ENCODE results near the gene GALNT13. TPM values are rescaled to one million over a fixed set of nuclear protein-coding genes. Genes with fewer than 3 reads are reported as not detected.

The GALNT13 gene
- polyA plus RNA-seq, 3 donors from 2014 or later, result not detected

DNA sequence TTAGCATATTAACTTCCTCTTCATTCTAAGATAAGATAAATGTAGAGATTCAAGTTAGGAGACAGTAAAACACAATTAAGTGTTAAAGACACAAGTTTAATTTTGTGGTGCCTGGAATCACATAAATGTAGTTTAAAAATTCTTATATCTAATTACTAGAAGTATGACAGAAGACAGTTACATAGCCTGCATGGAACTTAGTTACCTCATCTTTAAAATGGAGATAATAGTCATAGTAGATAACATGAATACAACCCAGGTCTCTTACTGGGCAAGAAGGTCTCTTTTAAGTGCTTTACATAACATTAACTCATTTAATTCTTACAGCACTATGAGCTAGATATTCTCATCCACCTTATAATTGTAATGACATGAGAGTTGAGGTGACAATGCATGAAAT, 15.1 kb downstream of the GALNT13 start:
- Mint-ChIP-seq H3K27me3 (ENCODE audit: low read depth in 3 of 3) (peaks cover 0 to 3% (median 0%) of the 10 kb centered on the region in 3 donors), H3K4me1 (no peaks in the 10 kb centered on the region), H3K9me3 (peaks cover 8 to 44% (median 26%) of the 10 kb centered on the region in 6 donors), H3K27ac (no peak overlapping the region), H3K36me3 (no peaks in the 10 kb centered on the region), H3K4me3 (no peak overlapping the region)
- no peak for DNase-seq

GRCh38 chr2:153890576-153890975, 18.9 kb downstream of the GALNT13 start:
- peaks cover 14 to 64% (median 26%) of the 10 kb centered on the region in 6 donors for H3K9me3 Mint-ChIP-seq
- no peak overlapping the region for H3K4me3 Mint-ChIP-seq
- H3K27me3 Mint-ChIP-seq (ENCODE audit: low read depth in 3 of 3), result peaks cover 0 to 1% (median 0%) of the 10 kb centered on the region in 3 donors
- no peaks in the 10 kb centered on the region for H3K4me1 Mint-ChIP-seq
- DNase-seq, result no peak
- H3K27ac Mint-ChIP-seq, result no peak overlapping the region
- H3K36me3 Mint-ChIP-seq, result no peaks in the 10 kb centered on the region

DNA sequence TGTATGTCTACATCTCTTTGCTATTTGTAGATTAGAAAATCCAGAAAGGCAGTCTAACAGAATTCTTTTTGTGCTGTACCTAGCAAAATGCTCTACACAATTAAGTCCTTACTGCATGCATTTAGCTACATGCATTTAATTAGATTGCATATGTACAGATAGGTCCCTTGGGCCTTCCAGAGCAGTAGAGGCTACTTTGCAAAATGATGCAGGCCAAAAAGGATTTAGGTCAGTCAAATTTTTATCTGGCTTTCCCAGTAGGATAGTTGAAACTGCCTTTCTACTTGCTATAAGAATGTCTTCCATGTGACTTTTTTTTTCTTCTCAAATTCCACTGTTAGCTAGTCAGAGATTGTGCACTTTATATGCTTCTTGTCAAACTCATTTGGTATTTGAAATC, 19.3 kb downstream of the GALNT13 start:
- Mint-ChIP-seq H3K4me1 (no peaks in the 10 kb centered on the region), H3K27ac (no peak overlapping the region), H3K9me3 (peaks cover 12 to 64% (median 24%) of the 10 kb centered on the region in 6 donors), H3K27me3 (ENCODE audit: low read depth in 3 of 3) (peaks cover 0 to 1% (median 0%) of the 10 kb centered on the region in 3 donors), H3K4me3 (no peak overlapping the region), H3K36me3 (no peaks in the 10 kb centered on the region)
- DNase-seq, result no peak

DNA sequence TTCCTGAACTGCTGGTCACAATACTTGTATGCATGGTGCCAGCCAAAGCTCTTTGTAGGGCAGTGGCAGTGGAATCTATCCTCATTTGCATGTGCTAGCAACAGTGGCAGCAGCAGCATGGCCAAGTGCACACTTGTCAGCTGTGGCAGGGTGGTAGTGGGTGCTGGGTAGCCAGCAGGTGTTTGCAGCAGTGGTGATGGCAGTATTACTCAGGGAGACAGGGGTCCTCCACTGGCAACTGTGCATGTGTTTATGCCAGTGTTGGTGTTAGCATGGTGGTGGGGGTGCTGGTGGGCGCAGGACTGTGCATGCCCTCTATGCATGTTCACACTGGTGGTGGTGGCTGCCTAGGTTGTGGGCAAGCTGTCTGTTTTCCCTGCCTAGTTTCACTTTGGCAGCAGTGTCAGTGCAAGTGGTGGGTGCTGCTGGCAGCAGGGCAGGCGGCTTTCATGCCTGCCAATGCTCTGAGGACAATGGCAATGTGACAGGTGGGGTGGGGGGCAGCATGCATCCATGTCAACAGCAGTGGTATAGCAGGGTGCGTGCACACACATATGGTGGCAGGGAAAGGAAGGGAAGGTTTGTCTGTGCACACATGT, 41.2 kb downstream of the GALNT13 start:
- no peaks in the 10 kb centered on the region for H3K36me3 Mint-ChIP-seq
- H3K4me1 Mint-ChIP-seq, result no peaks in the 10 kb centered on the region
- H3K27ac Mint-ChIP-seq, result no peak overlapping the region
- no peak overlapping the region for H3K4me3 Mint-ChIP-seq
- DNase-seq, result no peak
- H3K9me3 Mint-ChIP-seq, result peaks cover 10 to 57% (median 45%) of the 10 kb centered on the region in 6 donors
- peaks cover 0 to 5% (median 0%) of the 10 kb centered on the region in 3 donors for H3K27me3 Mint-ChIP-seq (ENCODE audit: low read depth in 3 of 3)

DNA sequence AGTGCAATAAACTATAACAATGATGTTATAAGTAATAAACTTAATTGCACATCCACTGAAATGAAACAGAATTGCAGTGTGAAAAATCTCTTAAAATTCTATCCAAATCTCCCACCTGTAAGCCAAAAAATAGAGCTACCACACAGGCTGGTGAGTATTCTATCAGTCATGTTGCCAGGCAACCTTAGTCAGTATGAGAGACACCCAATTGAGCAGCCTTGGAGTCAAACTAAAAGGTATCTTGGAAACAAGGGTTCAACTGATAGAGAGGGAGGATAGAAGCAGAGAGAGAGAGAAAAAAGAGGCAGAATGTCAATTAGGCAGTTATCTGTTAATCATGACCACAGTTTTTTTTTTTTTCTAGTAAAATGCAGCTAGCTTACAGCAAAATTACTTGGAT, 45.8 kb downstream of the GALNT13 start:
- peaks cover 9 to 35% (median 21%) of the 10 kb centered on the region in 6 donors for H3K9me3 Mint-ChIP-seq
- peaks cover 0 to 2% (median 0%) of the 10 kb centered on the region in 3 donors for H3K27me3 Mint-ChIP-seq (ENCODE audit: low read depth in 3 of 3)
- DNase-seq, result no peak
- no peaks in the 10 kb centered on the region for H3K4me1 Mint-ChIP-seq
- H3K4me3 Mint-ChIP-seq, result no peak overlapping the region
- H3K27ac Mint-ChIP-seq, result no peak overlapping the region
- no peaks in the 10 kb centered on the region for H3K36me3 Mint-ChIP-seq

- H3K4me1 Mint-ChIP-seq, result no peaks in the 10 kb centered on the region
- peaks cover 3 to 65% (median 43%) of the 10 kb centered on the region in 6 donors for H3K9me3 Mint-ChIP-seq
- H3K4me3 Mint-ChIP-seq, result no peak overlapping the region
- DNase-seq, result no peak
- H3K36me3 Mint-ChIP-seq, result peaks cover 0 to 8% (median 0%) of the 10 kb centered on the region in 3 donors
- H3K27me3 Mint-ChIP-seq (ENCODE audit: low read depth in 3 of 3), result no peaks in the 10 kb centered on the region
- H3K27ac Mint-ChIP-seq, result no peak overlapping the region
These were observed 63.8 kb downstream of the GALNT13 start for GRCh38 chr2:153935511-153935910.

DNA sequence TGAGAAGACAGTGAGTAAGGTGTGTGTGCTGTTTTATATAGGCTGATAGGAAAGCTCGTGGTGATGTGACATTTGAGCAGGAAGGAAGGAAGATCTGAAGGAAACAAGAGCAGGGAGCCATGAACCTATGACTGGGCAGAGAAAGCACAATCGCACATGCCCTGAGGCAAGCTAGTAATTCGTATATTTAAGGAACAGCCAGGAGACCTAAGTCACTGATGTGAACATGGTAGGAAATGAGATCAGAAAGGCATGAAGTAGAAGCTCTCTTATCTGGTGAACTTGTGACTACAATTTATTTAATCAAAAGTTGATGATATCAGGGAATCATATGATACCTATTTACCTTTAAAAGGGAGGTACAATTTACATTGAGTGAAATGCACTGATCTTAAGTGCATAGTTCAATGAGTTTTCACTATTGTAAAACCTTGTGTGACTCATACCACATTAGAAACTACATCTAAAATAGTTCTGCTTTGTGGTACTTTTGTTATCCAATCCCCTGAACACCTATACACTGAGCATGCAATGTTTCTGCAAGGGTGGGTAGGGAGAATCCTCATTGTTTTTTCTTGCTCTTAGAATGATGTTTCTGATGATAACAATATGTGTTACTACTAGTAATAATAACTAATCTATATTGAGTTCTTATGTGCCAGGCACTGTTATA, 67.5 kb downstream of the GALNT13 start:
- Mint-ChIP-seq H3K4me1 (no peaks in the 10 kb centered on the region), H3K27me3 (ENCODE audit: low read depth in 3 of 3) (no peaks in the 10 kb centered on the region), H3K36me3 (peaks cover 0 to 4% (median 0%) of the 10 kb centered on the region in 3 donors), H3K9me3 (peaks cover 8 to 36% (median 21%) of the 10 kb centered on the region in 6 donors), H3K27ac (no peak overlapping the region), H3K4me3 (no peak overlapping the region)
- no peak for DNase-seq

- no peak for DNase-seq
- Mint-ChIP-seq H3K36me3 (peaks cover 0 to 4% (median 0%) of the 10 kb centered on the region in 3 donors), H3K4me1 (no peaks in the 10 kb centered on the region), H3K27ac (no peak overlapping the region), H3K9me3 (peaks cover 6 to 31% (median 19%) of the 10 kb centered on the region in 6 donors), H3K27me3 (ENCODE audit: low read depth in 3 of 3) (no peaks in the 10 kb centered on the region), H3K4me3 (no peak overlapping the region)
These were observed 68.8 kb downstream of the GALNT13 start for GRCh38 chr2:153940511-153940910.

DNA sequence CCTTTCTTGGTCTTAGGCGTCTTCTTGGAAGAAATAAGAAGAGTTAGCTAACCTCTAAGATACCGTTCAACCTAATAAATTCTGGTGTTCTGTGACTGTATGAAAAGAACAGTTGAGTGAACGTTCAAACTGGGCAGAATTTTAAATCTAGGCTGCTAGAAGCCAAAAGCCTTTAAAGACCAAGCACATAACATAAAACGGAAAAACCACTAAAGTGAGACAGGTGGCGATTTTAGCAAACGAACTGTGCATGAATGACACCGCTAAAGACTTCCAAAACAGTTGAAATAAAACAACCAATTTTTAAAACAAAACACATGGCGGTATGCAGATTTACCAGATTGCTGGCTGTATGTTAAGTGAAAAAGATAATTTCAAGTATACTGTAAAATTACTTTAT, 73.1 kb downstream of the GALNT13 start:
- DNase-seq, result no peak
- Mint-ChIP-seq H3K9me3 (peaks cover 5 to 25% (median 12%) of the 10 kb centered on the region in 6 donors), H3K27me3 (ENCODE audit: low read depth in 3 of 3) (peaks cover 0 to 2% (median 2%) of the 10 kb centered on the region in 3 donors), H3K27ac (no peak overlapping the region), H3K4me1 (no peaks in the 10 kb centered on the region), H3K4me3 (no peak overlapping the region), H3K36me3 (no peaks in the 10 kb centered on the region)

DNA sequence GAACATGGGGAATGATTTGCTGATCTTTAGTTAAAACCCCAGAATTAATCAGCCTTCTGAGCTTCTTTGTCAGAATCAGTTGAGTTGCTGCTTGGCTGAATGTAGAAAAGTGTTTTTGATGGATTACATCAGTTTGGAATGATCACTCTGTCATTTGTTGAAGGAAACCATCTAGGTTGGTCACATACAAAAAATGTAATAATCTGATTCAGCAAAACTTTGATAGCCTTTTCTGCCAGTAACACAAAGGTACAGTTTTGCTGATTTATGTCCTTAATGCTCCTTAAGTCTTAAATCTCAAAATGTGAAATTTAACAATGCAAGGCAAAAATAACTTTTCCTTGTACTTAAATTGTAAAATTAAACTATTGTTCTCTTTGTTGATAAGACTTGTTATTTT, 74.3 kb downstream of the GALNT13 start:
- Mint-ChIP-seq H3K36me3 (no peaks in the 10 kb centered on the region), H3K27ac (no peak overlapping the region), H3K9me3 (peaks cover 3 to 25% (median 12%) of the 10 kb centered on the region in 6 donors), H3K4me3 (no peak overlapping the region), H3K4me1 (no peaks in the 10 kb centered on the region), H3K27me3 (ENCODE audit: low read depth in 3 of 3) (peaks cover 0 to 2% (median 2%) of the 10 kb centered on the region in 3 donors)
- no peak for DNase-seq

DNA sequence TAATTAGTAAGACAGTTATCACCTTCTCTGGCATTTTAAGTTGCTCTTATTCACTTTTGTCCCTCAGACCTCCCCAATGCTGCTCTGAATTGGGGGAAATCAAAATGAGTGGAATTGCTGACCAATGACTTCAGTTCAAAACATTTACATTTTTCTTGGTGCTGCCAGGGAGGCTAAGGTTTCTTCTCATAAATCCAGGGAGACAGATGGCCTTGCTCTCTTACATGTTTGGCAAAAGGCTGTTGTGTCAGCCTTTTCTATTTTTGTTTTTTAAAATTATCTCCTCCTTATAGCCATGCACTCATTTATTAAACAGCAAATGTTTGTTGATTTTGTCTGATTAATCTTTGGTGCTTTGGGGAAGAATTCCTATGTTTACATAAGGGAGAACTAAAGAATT, 82.0 kb downstream of the GALNT13 start:
- Mint-ChIP-seq H3K4me3 (no peak overlapping the region), H3K36me3 (no peaks in the 10 kb centered on the region)

DNA sequence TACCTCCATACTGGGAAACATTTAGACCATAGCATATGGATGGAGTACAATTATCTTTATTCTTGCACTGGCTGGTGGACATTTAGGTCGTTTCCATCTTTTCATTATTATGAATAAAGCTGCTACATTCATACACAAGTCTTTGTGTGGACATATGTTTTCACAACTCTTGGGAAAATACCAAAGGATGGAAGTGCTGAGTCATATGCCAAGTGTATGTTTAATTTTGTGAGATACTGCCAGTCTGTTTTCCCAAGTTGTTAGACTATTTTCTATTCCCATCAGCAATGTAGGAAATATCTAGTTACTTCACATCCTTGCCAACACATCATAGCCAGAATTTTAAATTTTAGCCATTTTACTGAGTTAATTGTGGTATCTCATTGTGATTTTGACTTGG, 91.5 kb downstream of the GALNT13 start:
- Mint-ChIP-seq H3K27ac (no peak overlapping the region), H3K4me1 (no peaks in the 10 kb centered on the region), H3K9me3 (peaks cover 5 to 43% (median 29%) of the 10 kb centered on the region in 6 donors), H3K27me3 (ENCODE audit: low read depth in 3 of 3) (peaks cover 0 to 2% (median 0%) of the 10 kb centered on the region in 3 donors), H3K4me3 (no peak overlapping the region), H3K36me3 (no peaks in the 10 kb centered on the region)
- no peak for DNase-seq

More for the DNA sequence above, 82.0 kb downstream of the GALNT13 start:
- H3K9me3 Mint-ChIP-seq, result peaks cover 15 to 30% (median 17%) of the 10 kb centered on the region in 6 donors
- peaks cover 0 to 2% (median 0%) of the 10 kb centered on the region in 3 donors for H3K27me3 Mint-ChIP-seq (ENCODE audit: low read depth in 3 of 3)
- H3K4me1 Mint-ChIP-seq, result no peaks in the 10 kb centered on the region
- H3K27ac Mint-ChIP-seq, result no peak overlapping the region
- no peak for DNase-seq

DNA sequence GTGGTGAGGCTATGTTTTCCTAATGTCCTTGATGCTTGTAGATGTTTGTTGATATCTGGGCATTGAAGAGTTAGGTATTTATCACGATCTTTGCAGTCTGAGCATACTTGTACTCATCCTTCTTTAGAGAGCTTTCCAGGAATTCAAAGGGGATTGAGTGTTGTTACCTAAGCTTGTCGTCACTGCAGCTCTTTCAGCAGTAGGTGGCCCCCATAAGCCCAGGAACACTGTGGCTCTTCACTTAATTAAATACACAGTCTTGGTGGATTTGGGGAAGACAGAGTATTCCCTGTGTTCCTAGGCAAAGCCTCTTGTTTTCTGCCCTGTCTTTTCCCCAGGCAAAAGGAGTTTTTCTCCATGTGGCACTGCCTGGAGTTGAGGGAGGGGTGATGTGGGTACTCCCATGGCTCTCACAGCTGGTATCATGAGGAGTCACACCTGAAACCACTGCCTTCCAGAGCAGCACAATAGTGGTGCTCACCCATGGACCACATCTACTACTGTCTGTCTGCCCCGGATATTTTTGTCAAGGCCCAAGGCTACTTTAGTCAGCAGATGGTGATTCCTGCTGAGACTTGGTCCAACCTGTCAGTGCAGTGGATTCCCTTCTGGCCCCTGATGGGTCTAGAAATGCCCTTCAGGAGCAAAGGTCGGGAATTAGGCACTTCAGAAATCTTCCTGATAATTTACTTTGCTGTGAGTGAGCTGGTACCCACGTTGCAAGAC, 95.7 kb downstream of the GALNT13 start:
- DNase-seq, result no peak
- H3K36me3 Mint-ChIP-seq, result no peaks in the 10 kb centered on the region
- H3K9me3 Mint-ChIP-seq, result peaks cover 4 to 38% (median 30%) of the 10 kb centered on the region in 6 donors
- H3K4me3 Mint-ChIP-seq, result no peak overlapping the region
- H3K27ac Mint-ChIP-seq, result no peak overlapping the region
- H3K27me3 Mint-ChIP-seq (ENCODE audit: low read depth in 3 of 3), result no peaks in the 10 kb centered on the region
- H3K4me1 Mint-ChIP-seq, result no peaks in the 10 kb centered on the region

- Mint-ChIP-seq H3K9me3 (peaks cover 13 to 51% (median 33%) of the 10 kb centered on the region in 6 donors), H3K4me3 (no peak overlapping the region), H3K27me3 (ENCODE audit: low read depth in 3 of 3) (no peaks in the 10 kb centered on the region), H3K4me1 (no peaks in the 10 kb centered on the region), H3K36me3 (peaks cover 0 to 4% (median 0%) of the 10 kb centered on the region in 3 donors), H3K27ac (no peak overlapping the region)
- DNase-seq, result no peak
These were observed 99.5 kb downstream of the GALNT13 start for GRCh38 chr2:153971250-153971649.

Data from immature natural killer cell (primary cell).